ENCODE results near the gene CORO7.

- no peak for TF ChIP-seq NRF1 (conservative IDR thresholded peaks at IDR 0.05 in 1 of 2, IDR thresholded peaks at IDR 0.05 in 1 of 2)
- TF ChIP-seq CTCF (IDR thresholded peaks at IDR 0.05 in 2 of 3, conservative IDR thresholded peaks at IDR 0.05 in 1 of 3; ENCODE audit: insufficient read depth in 2 of 3, low read depth in 1 of 3, low read length in 3 of 3), result no peak
- TF ChIP-seq ZKSCAN3 (CRISPR knock-in tag; IDR thresholded peaks at IDR 0.05), result no peak
- TF ChIP-seq MAFK (IDR thresholded peaks at IDR 0.05; ENCODE audit: low read length), result no peak
These were observed 77.6 kb downstream of the CORO7 start for GRCh38 chr16:4338712-4339299.

Data from K562 (cell line).